ENCODE results near the gene LRMDA.

LRMDA gene

GRCh38 chr10:75818552-75818951, 387.1 kb downstream of the LRMDA start:
- no peak overlapping the region for H3K4me3 ChIP-seq (ENCODE audit: low read length)
- H3K4me1 ChIP-seq (ENCODE audit: control insufficient read depth, insufficient read depth, low read length) = no peaks in the 10 kb centered on the region
- no peak overlapping the region for H3K27ac ChIP-seq (ENCODE audit: low read length)
- no peaks in the 10 kb centered on the region for H3K36me3 ChIP-seq (ENCODE audit: control insufficient read depth, insufficient read depth, low read length)
- DNase-seq (ENCODE audit: low read depth, low spot score) = no peak
- no peaks in the 10 kb centered on the region for H3K27me3 ChIP-seq (ENCODE audit: control insufficient read depth, insufficient read depth, low read length)
- WGBS (ENCODE audit: insufficient coverage, insufficient read length) = no CpG with 5 or more reads among the region's 4 CpGs
- no peaks in the 10 kb centered on the region for H3K9me3 ChIP-seq (ENCODE audit: control insufficient read depth, insufficient read depth, low read length)

GRCh38 chr10:75825235-75825634, 393.8 kb downstream of the LRMDA start:
- H3K4me3 ChIP-seq (ENCODE audit: low read length) = no peak overlapping the region
- H3K4me1 ChIP-seq (ENCODE audit: control insufficient read depth, insufficient read depth, low read length) = no peaks in the 10 kb centered on the region
- no peak overlapping the region for H3K27ac ChIP-seq (ENCODE audit: low read length)
- H3K27me3 ChIP-seq (ENCODE audit: control insufficient read depth, insufficient read depth, low read length) = no peaks in the 10 kb centered on the region
- no CpG with 5 or more reads among the region's 5 CpGs for WGBS (ENCODE audit: insufficient coverage, insufficient read length)
- no peak for DNase-seq (ENCODE audit: low read depth, low spot score)
- no peaks in the 10 kb centered on the region for H3K36me3 ChIP-seq (ENCODE audit: control insufficient read depth, insufficient read depth, low read length)
- H3K9me3 ChIP-seq (ENCODE audit: control insufficient read depth, insufficient read depth, low read length) = no peaks in the 10 kb centered on the region

- DNase-seq (ENCODE audit: low read depth, low spot score) = no peak
- Histone ChIP-seq H3K27ac (ENCODE audit: low read length) (no peak overlapping the region), H3K27me3 (ENCODE audit: control insufficient read depth, insufficient read depth, low read length) (no peaks in the 10 kb centered on the region), H3K4me1 (ENCODE audit: control insufficient read depth, insufficient read depth, low read length) (no peaks in the 10 kb centered on the region), H3K36me3 (ENCODE audit: control insufficient read depth, insufficient read depth, low read length) (no peaks in the 10 kb centered on the region), H3K4me3 (ENCODE audit: low read length) (no peak overlapping the region), H3K9me3 (ENCODE audit: control insufficient read depth, insufficient read depth, low read length) (no peaks in the 10 kb centered on the region)
- no CpG with 5 or more reads among the region's 5 CpGs for WGBS (ENCODE audit: insufficient coverage, insufficient read length)
These were observed 394.2 kb downstream of the LRMDA start for GRCh38 chr10:75825661-75826060.

GRCh38 chr10:75826846-75827245, 395.4 kb downstream of the LRMDA start:
- H3K36me3 ChIP-seq (ENCODE audit: control insufficient read depth, insufficient read depth, low read length) = no peaks in the 10 kb centered on the region
- no CpG with 5 or more reads among the region's 5 CpGs for WGBS (ENCODE audit: insufficient coverage, insufficient read length)
- no peak for DNase-seq (ENCODE audit: low read depth, low spot score)
- no peak overlapping the region for H3K4me3 ChIP-seq (ENCODE audit: low read length)
- H3K4me1 ChIP-seq (ENCODE audit: control insufficient read depth, insufficient read depth, low read length) = no peaks in the 10 kb centered on the region
- no peaks in the 10 kb centered on the region for H3K9me3 ChIP-seq (ENCODE audit: control insufficient read depth, insufficient read depth, low read length)
- no peak overlapping the region for H3K27ac ChIP-seq (ENCODE audit: low read length)
- H3K27me3 ChIP-seq (ENCODE audit: control insufficient read depth, insufficient read depth, low read length) = no peaks in the 10 kb centered on the region

- no peaks in the 10 kb centered on the region for H3K9me3 ChIP-seq (ENCODE audit: control insufficient read depth, insufficient read depth, low read length)
- no peaks in the 10 kb centered on the region for H3K4me1 ChIP-seq (ENCODE audit: control insufficient read depth, insufficient read depth, low read length)
- H3K27me3 ChIP-seq (ENCODE audit: control insufficient read depth, insufficient read depth, low read length) = no peaks in the 10 kb centered on the region
- no CpG with 5 or more reads among the region's 5 CpGs for WGBS (ENCODE audit: insufficient coverage, insufficient read length)
- H3K4me3 ChIP-seq (ENCODE audit: low read length) = no peak overlapping the region
- no peak overlapping the region for H3K27ac ChIP-seq (ENCODE audit: low read length)
- H3K36me3 ChIP-seq (ENCODE audit: control insufficient read depth, insufficient read depth, low read length) = no peaks in the 10 kb centered on the region
- no peak for DNase-seq (ENCODE audit: low read depth, low spot score)
These were observed 396.2 kb downstream of the LRMDA start for GRCh38 chr10:75827587-75828021.

- no peaks in the 10 kb centered on the region for H3K27me3 ChIP-seq (ENCODE audit: control insufficient read depth, insufficient read depth, low read length)
- no peak overlapping the region for H3K4me3 ChIP-seq (ENCODE audit: low read length)
- H3K4me1 ChIP-seq (ENCODE audit: control insufficient read depth, insufficient read depth, low read length) = no peaks in the 10 kb centered on the region
- no peaks in the 10 kb centered on the region for H3K36me3 ChIP-seq (ENCODE audit: control insufficient read depth, insufficient read depth, low read length)
- no peaks in the 10 kb centered on the region for H3K9me3 ChIP-seq (ENCODE audit: control insufficient read depth, insufficient read depth, low read length)
- no peak for DNase-seq (ENCODE audit: low read depth, low spot score)
- no peak overlapping the region for H3K27ac ChIP-seq (ENCODE audit: low read length)
- WGBS (ENCODE audit: insufficient coverage, insufficient read length) = no CpG with 5 or more reads among the region's 3 CpGs
These were observed 397.0 kb downstream of the LRMDA start for GRCh38 chr10:75828413-75828812.

GRCh38 chr10:75836064-75836463, 404.6 kb downstream of the LRMDA start:
- H3K36me3 ChIP-seq (ENCODE audit: control insufficient read depth, insufficient read depth, low read length) = no peaks in the 10 kb centered on the region

GRCh38 chr10:75838486-75838885, 407.1 kb downstream of the LRMDA start:
- DNase-seq (ENCODE audit: low read depth, low spot score) = no peak
- H3K27ac ChIP-seq (ENCODE audit: low read length) = no peak overlapping the region
- WGBS (ENCODE audit: insufficient coverage, insufficient read length) = no CpG with 5 or more reads among the region's 1 CpG
- H3K27me3 ChIP-seq (ENCODE audit: control insufficient read depth, insufficient read depth, low read length) = no peaks in the 10 kb centered on the region
- no peaks in the 10 kb centered on the region for H3K36me3 ChIP-seq (ENCODE audit: control insufficient read depth, insufficient read depth, low read length)
- no peak overlapping the region for H3K4me3 ChIP-seq (ENCODE audit: low read length)
- H3K4me1 ChIP-seq (ENCODE audit: control insufficient read depth, insufficient read depth, low read length) = no peaks in the 10 kb centered on the region
- H3K9me3 ChIP-seq (ENCODE audit: control insufficient read depth, insufficient read depth, low read length) = no peaks in the 10 kb centered on the region

More at GRCh38 chr10:75836064-75836463, 404.6 kb downstream of the LRMDA start:
- Histone ChIP-seq H3K27me3 (ENCODE audit: control insufficient read depth, insufficient read depth, low read length) (no peaks in the 10 kb centered on the region), H3K9me3 (ENCODE audit: control insufficient read depth, insufficient read depth, low read length) (no peaks in the 10 kb centered on the region), H3K27ac (ENCODE audit: low read length) (no peak overlapping the region), H3K4me3 (ENCODE audit: low read length) (no peak overlapping the region), H3K4me1 (ENCODE audit: control insufficient read depth, insufficient read depth, low read length) (no peaks in the 10 kb centered on the region)
- no peak for DNase-seq (ENCODE audit: low read depth, low spot score)
- no CpG with 5 or more reads among the region's 3 CpGs for WGBS (ENCODE audit: insufficient coverage, insufficient read length)

- Histone ChIP-seq H3K9me3 (ENCODE audit: control insufficient read depth, insufficient read depth, low read length) (no peaks in the 10 kb centered on the region), H3K27me3 (ENCODE audit: control insufficient read depth, insufficient read depth, low read length) (no peaks in the 10 kb centered on the region), H3K27ac (ENCODE audit: low read length) (no peak overlapping the region), H3K4me3 (ENCODE audit: low read length) (no peak overlapping the region), H3K4me1 (ENCODE audit: control insufficient read depth, insufficient read depth, low read length) (no peaks in the 10 kb centered on the region), H3K36me3 (ENCODE audit: control insufficient read depth, insufficient read depth, low read length) (no peaks in the 10 kb centered on the region)
- WGBS (ENCODE audit: insufficient coverage, insufficient read length) = no CpG with 5 or more reads among the region's 2 CpGs
- DNase-seq (ENCODE audit: low read depth, low spot score) = no peak
These were observed 407.6 kb downstream of the LRMDA start for GRCh38 chr10:75839020-75839419.

- H3K4me3 ChIP-seq (ENCODE audit: low read length) = no peak overlapping the region
- no CpG with 5 or more reads among the region's 3 CpGs for WGBS (ENCODE audit: insufficient coverage, insufficient read length)
- no peaks in the 10 kb centered on the region for H3K9me3 ChIP-seq (ENCODE audit: control insufficient read depth, insufficient read depth, low read length)
- H3K36me3 ChIP-seq (ENCODE audit: control insufficient read depth, insufficient read depth, low read length) = no peaks in the 10 kb centered on the region
- H3K4me1 ChIP-seq (ENCODE audit: control insufficient read depth, insufficient read depth, low read length) = no peaks in the 10 kb centered on the region
- no peaks in the 10 kb centered on the region for H3K27me3 ChIP-seq (ENCODE audit: control insufficient read depth, insufficient read depth, low read length)
- no peak overlapping the region for H3K27ac ChIP-seq (ENCODE audit: low read length)
- no peak for DNase-seq (ENCODE audit: low read depth, low spot score)
These were observed 409.8 kb downstream of the LRMDA start for GRCh38 chr10:75841266-75841665.

GRCh38 chr10:75845176-75845947, 413.9 kb downstream of the LRMDA start:
- H3K9me3 ChIP-seq (ENCODE audit: control insufficient read depth, insufficient read depth, low read length) = no peaks in the 10 kb centered on the region
- no peaks in the 10 kb centered on the region for H3K36me3 ChIP-seq (ENCODE audit: control insufficient read depth, insufficient read depth, low read length)
- H3K27me3 ChIP-seq (ENCODE audit: control insufficient read depth, insufficient read depth, low read length) = no peaks in the 10 kb centered on the region
- WGBS (ENCODE audit: insufficient coverage, insufficient read length) = no CpG with 5 or more reads among the region's 8 CpGs
- no peak overlapping the region for H3K27ac ChIP-seq (ENCODE audit: low read length)
- DNase-seq (ENCODE audit: low read depth, low spot score) = no peak
- H3K4me1 ChIP-seq (ENCODE audit: control insufficient read depth, insufficient read depth, low read length) = no peaks in the 10 kb centered on the region
- no peak overlapping the region for H3K4me3 ChIP-seq (ENCODE audit: low read length)

All from iPS DF 6.9 (cell line).